Stimulated activated CD4-positive, alpha-beta T cell treated with anti-CD3 and anti-CD28 coated beads, TNF-alpha, amount 100 ng/mL, for 4 hours (primary cell): Measurements from ENCODE around the gene NFKBIL1.
"Not testable (repeated sequence)": the region's sequence is repeated elsewhere in the genome, so short reads cannot be mapped to it uniquely, and the experiment has no call there.

ENCODE experiments used
- DNase-seq, 3 experiments: peaks; one replicate each; pipeline ENCODE4 v3.0.0-alpha.2; 2020; ENCODE audit warnings: low read depth in 3 of 3

NFKBIL1 gene

GRCh38 chr6:31580807-31581433 is 33.5 kb downstream of the NFKBIL1 start:
- DNase-seq, result peak; percentile 81 to 91 (median 83)

GRCh38 chr6:31581434-31582229 is 34.2 kb downstream of the NFKBIL1 start:
- DNase-seq, result no peak

- DNase-seq, result no peak
These were observed 34.8 kb downstream of the NFKBIL1 start, which contains the start of gene LTB for GRCh38 chr6:31582230-31582643. LTB (minus strand) TSS chr6:31582424; CDS start chr6:31582417, 7 bp downstream.

- no peak for DNase-seq
These were observed 38.1 kb downstream of the NFKBIL1 start for GRCh38 chr6:31585491-31585890.

GRCh38 chr6:31586008-31586407 is 38.6 kb downstream of the NFKBIL1 start, which contains the start of gene LST1:
LST1 (plus strand) TSS chr6:31586277; CDS start chr6:31587300, 1,023 bp downstream.
- DNase-seq, result no peak

GRCh38 chr6:31586599-31587281 is 39.3 kb downstream of the NFKBIL1 start:
- no peak for DNase-seq

GRCh38 chr6:31587791-31588777 is 40.7 kb downstream of the NFKBIL1 start:
- no peak for DNase-seq

GRCh38 chr6:31588871-31589650 is 41.7 kb downstream of the NFKBIL1 start:
- DNase-seq, result no peak

- not testable (repeated sequence) for DNase-seq
These were observed 43.3 kb downstream of the NFKBIL1 start for GRCh38 chr6:31590691-31591090.

- no peak for DNase-seq
These were observed 45.0 kb downstream of the NFKBIL1 start for GRCh38 chr6:31592396-31592771.

- no peak for DNase-seq
These were observed 49.6 kb downstream of the NFKBIL1 start for GRCh38 chr6:31597006-31597405.

- DNase-seq, result no peak
These were observed 59.9 kb downstream of the NFKBIL1 start for GRCh38 chr6:31607317-31607716.
